ENCODE results near the gene TOX2. TPM values are rescaled to one million over a fixed set of nuclear protein-coding genes. Genes with fewer than 3 reads are reported as not detected.

TOX2 gene
- total and polyA plus RNA-seq, 2 of the 8 experiments (the other 6 are each of a cell fraction or from before 2014, with no cell fraction given): 1.8 to 3.4 TPM

- TF ChIP-seq CHD7 (IDR thresholded peaks at IDR 0.05; ENCODE audit: insufficient replicate concordance, low read length) (no peak), SAP30 (IDR thresholded peaks at IDR 0.05; ENCODE audit: insufficient read depth, insufficient replicate concordance, low read length) (no peak), TBP (IDR thresholded peaks at IDR 0.05; ENCODE audit: low read depth, low read length) (no peak), MAX (IDR thresholded peaks at IDR 0.05) (no peak), GABPA (IDR thresholded peaks at IDR 0.05; ENCODE audit: borderline replicate concordance, insufficient read depth, low read length) (no peak), RXRA (IDR thresholded peaks at IDR 0.05; ENCODE audit: insufficient read depth, low read depth, low read length) (no peak), EZH2 (IDR thresholded peaks at IDR 0.05; ENCODE audit: low read depth, low read length, severe bottlenecking) (no peak), EGR1 (IDR thresholded peaks at IDR 0.05; ENCODE audit: borderline replicate concordance, low read depth, low read length) (no peak), ATF2 (IDR thresholded peaks at IDR 0.05; ENCODE audit: low read length) (no peak)
These were observed 33.8 kb downstream of the TOX2 start (continued) for GRCh38 chr20:43948455-43948854.

Data from H1 (cell line).